ENCODE measurements around the gene MYL4.

GRCh38 chr17:47250855-47251254 is 41.7 kb downstream of the MYL4 start:
- TF ChIP-seq CTCF (IDR thresholded peaks at IDR 0.05) (no peak), POLR2A (IDR thresholded peaks at IDR 0.05) (no peak)

Data from uterus (tissue), 2 donors.